ENCODE measurements around the gene NFYA.

DNA sequence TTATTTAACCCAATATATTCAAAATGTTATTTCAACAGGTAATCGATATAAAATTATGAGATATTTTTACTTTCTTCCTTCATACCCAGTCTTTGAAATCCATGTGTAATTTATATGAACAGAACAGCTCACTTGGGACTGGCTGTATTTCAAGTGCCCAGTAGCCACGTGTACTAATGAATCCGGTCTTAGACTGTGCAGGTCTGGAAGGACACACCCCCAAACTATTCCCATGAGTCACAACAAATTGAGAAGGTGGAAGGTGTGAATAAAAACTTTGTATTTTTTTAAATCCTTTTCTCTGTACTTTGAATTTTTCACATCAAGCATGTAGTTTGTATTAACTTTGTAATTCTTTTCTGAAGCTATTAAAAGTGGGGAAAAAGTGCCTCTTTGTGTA is 36.6 kb upstream of the NFYA start:
- TF ChIP-seq, protein P1, sequence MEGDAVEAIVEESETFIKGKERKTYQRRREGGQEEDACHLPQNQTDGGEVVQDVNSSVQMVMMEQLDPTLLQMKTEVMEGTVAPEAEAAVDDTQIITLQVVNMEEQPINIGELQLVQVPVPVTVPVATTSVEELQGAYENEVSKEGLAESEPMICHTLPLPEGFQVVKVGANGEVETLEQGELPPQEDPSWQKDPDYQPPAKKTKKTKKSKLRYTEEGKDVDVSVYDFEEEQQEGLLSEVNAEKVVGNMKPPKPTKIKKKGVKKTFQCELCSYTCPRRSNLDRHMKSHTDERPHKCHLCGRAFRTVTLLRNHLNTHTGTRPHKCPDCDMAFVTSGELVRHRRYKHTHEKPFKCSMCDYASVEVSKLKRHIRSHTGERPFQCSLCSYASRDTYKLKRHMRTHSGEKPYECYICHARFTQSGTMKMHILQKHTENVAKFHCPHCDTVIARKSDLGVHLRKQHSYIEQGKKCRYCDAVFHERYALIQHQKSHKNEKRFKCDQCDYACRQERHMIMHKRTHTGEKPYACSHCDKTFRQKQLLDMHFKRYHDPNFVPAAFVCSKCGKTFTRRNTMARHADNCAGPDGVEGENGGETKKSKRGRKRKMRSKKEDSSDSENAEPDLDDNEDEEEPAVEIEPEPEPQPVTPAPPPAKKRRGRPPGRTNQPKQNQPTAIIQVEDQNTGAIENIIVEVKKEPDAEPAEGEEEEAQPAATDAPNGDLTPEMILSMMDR (IDR thresholded peaks at IDR 0.05) = no peak
- TF ChIP-seq TCF7L2 (IDR thresholded peaks at IDR 0.05; ENCODE audit: low read depth, low read length) (no peak), POLR2AphosphoS5 (IDR thresholded peaks at IDR 0.05; ENCODE audit: low read depth, low read length) (no peak), SIN3A (IDR thresholded peaks at IDR 0.05; ENCODE audit: borderline replicate concordance, insufficient read depth, low read depth, low read length) (no peak)
- TF ChIP-seq, protein P2, sequence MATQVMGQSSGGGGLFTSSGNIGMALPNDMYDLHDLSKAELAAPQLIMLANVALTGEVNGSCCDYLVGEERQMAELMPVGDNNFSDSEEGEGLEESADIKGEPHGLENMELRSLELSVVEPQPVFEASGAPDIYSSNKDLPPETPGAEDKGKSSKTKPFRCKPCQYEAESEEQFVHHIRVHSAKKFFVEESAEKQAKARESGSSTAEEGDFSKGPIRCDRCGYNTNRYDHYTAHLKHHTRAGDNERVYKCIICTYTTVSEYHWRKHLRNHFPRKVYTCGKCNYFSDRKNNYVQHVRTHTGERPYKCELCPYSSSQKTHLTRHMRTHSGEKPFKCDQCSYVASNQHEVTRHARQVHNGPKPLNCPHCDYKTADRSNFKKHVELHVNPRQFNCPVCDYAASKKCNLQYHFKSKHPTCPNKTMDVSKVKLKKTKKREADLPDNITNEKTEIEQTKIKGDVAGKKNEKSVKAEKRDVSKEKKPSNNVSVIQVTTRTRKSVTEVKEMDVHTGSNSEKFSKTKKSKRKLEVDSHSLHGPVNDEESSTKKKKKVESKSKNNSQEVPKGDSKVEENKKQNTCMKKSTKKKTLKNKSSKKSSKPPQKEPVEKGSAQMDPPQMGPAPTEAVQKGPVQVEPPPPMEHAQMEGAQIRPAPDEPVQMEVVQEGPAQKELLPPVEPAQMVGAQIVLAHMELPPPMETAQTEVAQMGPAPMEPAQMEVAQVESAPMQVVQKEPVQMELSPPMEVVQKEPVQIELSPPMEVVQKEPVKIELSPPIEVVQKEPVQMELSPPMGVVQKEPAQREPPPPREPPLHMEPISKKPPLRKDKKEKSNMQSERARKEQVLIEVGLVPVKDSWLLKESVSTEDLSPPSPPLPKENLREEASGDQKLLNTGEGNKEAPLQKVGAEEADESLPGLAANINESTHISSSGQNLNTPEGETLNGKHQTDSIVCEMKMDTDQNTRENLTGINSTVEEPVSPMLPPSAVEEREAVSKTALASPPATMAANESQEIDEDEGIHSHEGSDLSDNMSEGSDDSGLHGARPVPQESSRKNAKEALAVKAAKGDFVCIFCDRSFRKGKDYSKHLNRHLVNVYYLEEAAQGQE (IDR thresholded peaks at IDR 0.05; ENCODE audit: insufficient read depth in 1 of 2, low read depth in 2 of 2, low read length in 1 of 2) = no peak

Measured in Panc1 (cell line).